H9 (cell line): ENCODE measurements around the gene RNF183. TPM values are rescaled to one million over a fixed set of nuclear protein-coding genes. Genes with fewer than 3 reads are reported as not detected.

ENCODE experiments used
- DNase-seq: peaks from one replicate; pipeline ENCODE4 v3.0.0-alpha.2; 2017
- H2AFZ ChIP-seq: one replicate; pipeline ENCODE4 v1.6.1; 2013; ENCODE audit warnings: mild to moderate bottlenecking, low read length, control low read depth, moderate library complexity
- H2AK5ac ChIP-seq: 2 replicates; pipeline ENCODE4 v1.6.1; 2013; ENCODE audit warnings: low read length, control low read depth, mixed read lengths; ENCODE audit not compliant: insufficient read length
- H2BK120ac ChIP-seq: one replicate; pipeline ENCODE4 v1.6.1; 2013; ENCODE audit warnings: low read depth, mild to moderate bottlenecking, low read length, control low read depth, inconsistent platforms; ENCODE audit not compliant: poor library complexity, severe bottlenecking
- H2BK12ac ChIP-seq: 2 replicates; pipeline ENCODE4 v1.6.1; 2013; ENCODE audit warnings: low read length, control low read depth, mixed read lengths, low read depth; ENCODE audit not compliant: insufficient read length
- H2BK15ac ChIP-seq: 2 replicates; pipeline ENCODE4 v1.6.1; 2013; ENCODE audit warnings: low read depth, low read length, control low read depth
- H2BK20ac ChIP-seq: one replicate; pipeline ENCODE4 v1.6.1; 2013; ENCODE audit warnings: low read depth, mild to moderate bottlenecking, low read length, control low read depth, inconsistent platforms; ENCODE audit not compliant: poor library complexity, severe bottlenecking
- H2BK5ac ChIP-seq: 2 replicates; pipeline ENCODE4 v1.6.1; 2013; ENCODE audit warnings: low read length, control low read depth, mixed read lengths; ENCODE audit not compliant: insufficient read length
- H3K14ac ChIP-seq: 2 replicates; pipeline ENCODE4 v1.6.1; 2013; ENCODE audit warnings: low read length, control low read depth; ENCODE audit not compliant: insufficient read depth
- H3K18ac ChIP-seq: 2 replicates; pipeline ENCODE4 v1.6.1; 2013; ENCODE audit warnings: low read depth, mild to moderate bottlenecking, mixed read lengths, low read length, control low read depth; ENCODE audit not compliant: insufficient read length
- H3K23ac ChIP-seq: 2 replicates; pipeline ENCODE4 v1.6.1; 2013; ENCODE audit warnings: low read length, control low read depth, mixed read lengths, low read depth; ENCODE audit not compliant: insufficient read length
- H3K23me2 ChIP-seq: 2 replicates; pipeline ENCODE4 v1.6.1; 2013; ENCODE audit warnings: low read depth, mild to moderate bottlenecking, mixed read lengths, low read length, control low read depth; ENCODE audit not compliant: insufficient read length, poor library complexity, severe bottlenecking
- H3K27ac ChIP-seq: 2 replicates; pipeline ENCODE4 v1.5.1; 2013; ENCODE audit warnings: low read length, control low read depth, mixed read lengths, low read depth; ENCODE audit not compliant: insufficient read length
- H3K27me3 ChIP-seq: 2 replicates; pipeline ENCODE4 v1.6.1; 2013; ENCODE audit warnings: low read length, control low read depth, inconsistent platforms; ENCODE audit not compliant: insufficient read depth
- H3K4ac ChIP-seq: 2 replicates; pipeline ENCODE4 v1.6.1; 2013; ENCODE audit warnings: low read depth, mild to moderate bottlenecking, control low read depth, inconsistent platforms, low read length, moderate library complexity
- H3K4me1 ChIP-seq: 2 replicates; pipeline ENCODE4 v1.6.1; 2013; ENCODE audit warnings: low read length, control low read depth, inconsistent platforms; ENCODE audit not compliant: insufficient read depth
- H3K4me2 ChIP-seq: 2 replicates; pipeline ENCODE4 v1.6.1; 2013; ENCODE audit warnings: low read length, control low read depth, mixed read lengths; ENCODE audit not compliant: insufficient read length, insufficient read depth
- H3K56ac ChIP-seq: 2 replicates; pipeline ENCODE4 v1.6.1; 2013; ENCODE audit warnings: low read depth, mild to moderate bottlenecking, mixed read lengths, low read length, control low read depth; ENCODE audit not compliant: insufficient read length
- H3K79me1 ChIP-seq: 2 replicates; pipeline ENCODE4 v1.6.1; 2013; ENCODE audit warnings: low read depth, mild to moderate bottlenecking, moderate library complexity, low read length, control low read depth, inconsistent platforms; ENCODE audit not compliant: insufficient read depth, poor library complexity, severe bottlenecking
- H3K79me2 ChIP-seq: 2 replicates; pipeline ENCODE4 v1.6.1; 2013; ENCODE audit warnings: low read length, control low read depth, inconsistent platforms; ENCODE audit not compliant: insufficient read depth
- H3K9ac ChIP-seq: 2 replicates; pipeline ENCODE4 v1.6.1; 2013; ENCODE audit warnings: low read length, control low read depth, mixed read lengths; ENCODE audit not compliant: insufficient read length; ENCODE audit errors: extremely low read depth
- H3K9me3 ChIP-seq: one replicate; pipeline ENCODE4 v1.6.1; 2013; ENCODE audit warnings: low read depth, low read length, inconsistent platforms; ENCODE audit not compliant: control insufficient read depth
- H3T11ph ChIP-seq: one replicate; pipeline ENCODE4 v1.6.1; 2013; ENCODE audit warnings: mild to moderate bottlenecking, low read length, control low read depth, inconsistent platforms
- H4K20me1 ChIP-seq: one replicate; pipeline ENCODE4 v1.6.1; 2013; ENCODE audit not compliant: control insufficient read depth, insufficient read length, insufficient read depth
- H4K5ac ChIP-seq: 2 replicates; pipeline ENCODE4 v1.6.1; 2013; ENCODE audit warnings: low read depth, mild to moderate bottlenecking, mixed read lengths, low read length, control low read depth; ENCODE audit not compliant: insufficient read length
- H4K8ac ChIP-seq: replicated peaks from 2 replicates; pipeline ENCODE4 v1.6.1; 2013; ENCODE audit warnings: low read length, control low read depth, mixed read lengths, low read depth; ENCODE audit not compliant: insufficient read length
- H4K91ac ChIP-seq: 2 replicates; pipeline ENCODE4 v1.6.1; 2013; ENCODE audit warnings: low read depth, mild to moderate bottlenecking, moderate library complexity, mixed read lengths, low read length, control low read depth; ENCODE audit not compliant: insufficient read length
- H3K27ac Mint-ChIP-seq, 3 experiments: 2 replicates in 2 of 3; 3 replicates in 1 of 3; pipeline ENCODE4 v1.8.0; 2020 to 2021; ENCODE audit warnings: mixed read lengths in 3 of 3, mild to moderate bottlenecking in 1 of 3, moderate library complexity in 1 of 3
- H3K27me3 Mint-ChIP-seq: 2 replicates; pipeline ENCODE4 v1.8.0; 2021; ENCODE audit warnings: low read depth, mild to moderate bottlenecking, moderate library complexity, mixed read lengths
- H3K36me3 Mint-ChIP-seq, 3 experiments: 2 replicates in 2 of 3; 3 replicates in 1 of 3; pipeline ENCODE4 v1.8.0; 2020 to 2021; ENCODE audit warnings: low read depth in 3 of 3, mixed read lengths in 3 of 3; ENCODE audit not compliant: insufficient read depth in 1 of 3
- H3K4me1 Mint-ChIP-seq, 2 experiments: 2 replicates each; pipeline ENCODE4 v1.8.0; 2020; ENCODE audit warnings: mixed read lengths in 2 of 2
- H3K4me3 Mint-ChIP-seq, 2 experiments: 2 replicates in 1 of 2; 3 replicates in 1 of 2; pipeline ENCODE4 v1.8.0; 2020 to 2021; ENCODE audit warnings: mild to moderate bottlenecking in 2 of 2, mixed read lengths in 2 of 2, moderate library complexity in 1 of 2
- H3K9me3 Mint-ChIP-seq, 2 experiments: 2 replicates in 1 of 2; 3 replicates in 1 of 2; pipeline ENCODE4 v1.8.0; 2020; ENCODE audit warnings: mild to moderate bottlenecking in 2 of 2, mixed read lengths in 2 of 2, moderate library complexity in 1 of 2
- CTCF ChIP-seq: fragments of 200-600 bp; sonication (generic); conservative IDR thresholded peaks from 3 replicates; pipeline ENCODE4 v1.8.0; 2021; ENCODE audit warnings: antibody characterized with exemption, mild to moderate bottlenecking
- WGBS: extraction: QIAGEN DNeasy Blood & Tissue Kit; methylation state at CpG from one replicate; pipeline ENCODE4 v1.1.7; 2013; ENCODE audit warnings: missing lambda C conversion rate, low lambda C conversion rate, mixed read lengths; ENCODE audit not compliant: insufficient read length; ENCODE audit errors: extremely low coverage; 5-methylcytosine and 5-hydroxymethylcytosine counted together
- total RNA-seq: library from RNA; stranded (reverse); gene quantifications from 2 replicates; pipeline ENCODE4 v1.2.1, GENCODE V29; 2021

RNF183 gene
- total RNA-seq, 1 experiment from 2014 or later: 0.33 TPM

GRCh38 chr9:113331780-113332179, 28.6 kb upstream of the RNF183 start:
- H2AFZ ChIP-seq: no peak overlapping the region
- DNase-seq: no peak
- H3K9me3 ChIP-seq: no peaks in the 10 kb centered on the region
- Mint-ChIP-seq H3K27ac (no peak overlapping the region), H3K27me3 (peaks cover 5% of the 10 kb centered on the region; the same call in 1 of the 2 replicates), H3K4me3 (no peak overlapping the region), H3K36me3 (no peaks in the 10 kb centered on the region), H3K9me3 (no peaks in the 10 kb centered on the region), H3K4me1 (peaks cover 0 to 5% of the 10 kb centered on the region in 2 experiments; a peak in 1 of 4 replicates)
- no peak overlapping the region for H2BK12ac ChIP-seq
- no peaks in the 10 kb centered on the region for H3K79me1 ChIP-seq
- H2BK5ac ChIP-seq: no peak overlapping the region
- no peak overlapping the region for H4K5ac ChIP-seq
- H3K27me3 ChIP-seq: no peaks in the 10 kb centered on the region
- no peaks in the 10 kb centered on the region for H3K23me2 ChIP-seq
- no peak overlapping the region for H2BK20ac ChIP-seq
- no peak overlapping the region for H4K8ac ChIP-seq
- no peak overlapping the region for H3K56ac ChIP-seq
- no peak for TF ChIP-seq CTCF
- H3K27ac ChIP-seq: no peak overlapping the region
- WGBS: no CpG with 5 or more reads among the region's 4 CpGs
- no peak overlapping the region for H3K14ac ChIP-seq
- H2BK120ac ChIP-seq: no peak overlapping the region
- no peak overlapping the region for H2AK5ac ChIP-seq
- no peak overlapping the region for H4K91ac ChIP-seq
- no peaks in the 10 kb centered on the region for H3K79me2 ChIP-seq
- H3K4ac ChIP-seq: no peak overlapping the region
- no peak overlapping the region for H3K18ac ChIP-seq
- H3K9ac ChIP-seq: no peak overlapping the region
- H3K23ac ChIP-seq: no peak overlapping the region
- H3K4me1 ChIP-seq: no peaks in the 10 kb centered on the region
- no peak overlapping the region for H2BK15ac ChIP-seq
- no peaks in the 10 kb centered on the region for H4K20me1 ChIP-seq
- no peak overlapping the region for H3K4me2 ChIP-seq
- no peak overlapping the region for H3T11ph ChIP-seq
